Tibial nerve (tissue), 4 donors: Measurements from ENCODE around the gene PLSCR4. TPM values are rescaled to one million over a fixed set of nuclear protein-coding genes. Genes with fewer than 3 reads are reported as not detected.

Experiments
- DNase-seq, 2 donors: peaks; one replicate each; pipeline ENCODE4 v3.0.0-alpha.2; 2019; ENCODE audit warnings: low spot score in 2 of 2
- H3K27ac ChIP-seq, 4 donors: fragments of 200-600 bp; sonication (generic) in 3 of 4; one replicate each; pipeline ENCODE4 v1.5.1; 2017 to 2019; ENCODE audit warnings: mild to moderate bottlenecking in 1 of 4
- H3K27me3 ChIP-seq, 2 donors: fragments of 200-600 bp; sonication (generic) in 1 of 2; one replicate each; pipeline versions ENCODE4 v1.5.1 to v1.6.0; 2017 to 2019
- H3K36me3 ChIP-seq, 3 donors: fragments of 200-600 bp; sonication (generic); one replicate each; pipeline ENCODE4 v1.5.1; 2018 to 2019
- H3K4me1 ChIP-seq, 4 donors: fragments of 200-600 bp; sonication (generic) in 3 of 4; one replicate each; pipeline ENCODE4 v1.5.1; 2017 to 2019
- H3K4me3 ChIP-seq, 4 donors: fragments of 200-600 bp; sonication (generic) in 3 of 4; one replicate each; pipeline ENCODE4 v1.5.1; 2017 to 2019; ENCODE audit warnings: mild to moderate bottlenecking in 1 of 4, moderate library complexity in 1 of 4
- H3K9me3 ChIP-seq, 4 donors: fragments of 200-600 bp; sonication (generic) in 3 of 4; one replicate each; pipeline ENCODE4 v1.5.1; 2017 to 2019
- CTCF ChIP-seq, 5 experiments: fragments of 200-600 bp in 3 of 5; fragments of 450-650 bp in 2 of 5; sonication (generic) in 3 of 5; IDR thresholded peaks; one replicate each; pipeline ENCODE4 v1.5.1; 2016 to 2019; ENCODE audit warnings: antibody characterized with exemption in 5 of 5, mild to moderate bottlenecking in 3 of 5, moderate library complexity in 2 of 5
- EP300 ChIP-seq, 2 donors: sonication (generic); formaldehyde crosslinking; IDR thresholded peaks; one replicate each; pipeline ENCODE4 v1.6.1; 2017; ENCODE audit warnings: antibody characterized with exemption in 2 of 2, mild to moderate bottlenecking in 1 of 2
- POLR2A ChIP-seq, 2 donors: fragments of 450-650 bp; IDR thresholded peaks; one replicate each; pipeline ENCODE4 v1.6.1; 2017; ENCODE audit warnings: antibody characterized with exemption in 2 of 2, mild to moderate bottlenecking in 2 of 2, moderate library complexity in 2 of 2
- WGBS, 2 donors: methylation state at CpG; one replicate each; pipeline ENCODE4 v1.1.5; 2018; 5-methylcytosine and 5-hydroxymethylcytosine counted together
- total RNA-seq, 4 donors: library from RNA; depleted of rRNA; stranded (reverse); fragments of >200 nt; gene quantifications; one replicate each; pipeline ENCODE4 v1.1.0, GENCODE V29; 2016

The PLSCR4 gene
- total RNA-seq, 4 donors from 2014 or later, result 85.8 to 217 (median 128) TPM

- no peaks in the 10 kb centered on the region for H3K36me3 ChIP-seq
- H3K27ac ChIP-seq, result peak overlapping the region in 3 of 4 donors; percentile 9 to 77 (median 72)
- TF ChIP-seq EP300 (IDR thresholded peaks at IDR 0.05) (peak in 1 of 2 donors; percentile 85), CTCF (IDR thresholded peaks at IDR 0.05) (no peak), POLR2A (IDR thresholded peaks at IDR 0.05) (no peak)
- H3K4me3 ChIP-seq, result no peak overlapping the region
- no peaks in the 10 kb centered on the region for H3K27me3 ChIP-seq
- H3K9me3 ChIP-seq, result no peaks in the 10 kb centered on the region
- peaks cover 3 to 81% (median 18%) of the 10 kb centered on the region in 4 donors for H3K4me1 ChIP-seq
- peak in 1 of 2 donors; percentile 69 for DNase-seq
- WGBS, 2 donors, result 43 to 78% methylated on average over 2 of the region's 2 CpGs
These were observed 27.2 kb upstream of the PLSCR4 start for GRCh38 chr3:146277953-146278631.

- DNase-seq, result no peak
- Histone ChIP-seq H3K36me3 (no peaks in the 10 kb centered on the region), H3K27ac (peak overlapping the region; percentile 11 to 95 (median 68)), H3K4me1 (peaks cover 3 to 72% (median 18%) of the 10 kb centered on the region in 4 donors), H3K9me3 (no peaks in the 10 kb centered on the region), H3K4me3 (no peak overlapping the region), H3K27me3 (no peaks in the 10 kb centered on the region)
- TF ChIP-seq CTCF (IDR thresholded peaks at IDR 0.05) (no peak), EP300 (IDR thresholded peaks at IDR 0.05) (no peak), POLR2A (IDR thresholded peaks at IDR 0.05) (no peak)
- WGBS, 2 donors, result 84 to 92% methylated on average over 3 of the region's 3 CpGs
These were observed 24.6 kb upstream of the PLSCR4 start for GRCh38 chr3:146275476-146275875.

- TF ChIP-seq POLR2A (IDR thresholded peaks at IDR 0.05), result no peak
- TF ChIP-seq EP300 (IDR thresholded peaks at IDR 0.05), result peak; percentile 64 to 74
- peak in 1 of 5 experiments; percentile 13 for TF ChIP-seq CTCF (IDR thresholded peaks at IDR 0.05)
- DNase-seq, result no peak
- H3K4me3 ChIP-seq, result no peak overlapping the region
- no peaks in the 10 kb centered on the region for H3K9me3 ChIP-seq
- H3K27me3 ChIP-seq, result no peaks in the 10 kb centered on the region
- no peaks in the 10 kb centered on the region for H3K36me3 ChIP-seq
- H3K27ac ChIP-seq, result peak overlapping the region; percentile 50 to 95 (median 82)
- 9 to 18% methylated on average over 1 of the region's 1 CpG for WGBS, 2 donors
- H3K4me1 ChIP-seq, result peaks cover 3 to 66% (median 18%) of the 10 kb centered on the region in 4 donors
These were observed 23.9 kb upstream of the PLSCR4 start for GRCh38 chr3:146274833-146275232.

- DNase-seq, result no peak
- no peak for TF ChIP-seq EP300 (IDR thresholded peaks at IDR 0.05)
- TF ChIP-seq CTCF (IDR thresholded peaks at IDR 0.05), result no peak
- TF ChIP-seq POLR2A (IDR thresholded peaks at IDR 0.05), result no peak
- H3K4me1 ChIP-seq, result peaks cover 3 to 56% (median 16%) of the 10 kb centered on the region in 4 donors
These were observed 23.0 kb upstream of the PLSCR4 start for GRCh38 chr3:146273721-146274407.

GRCh38 chr3:146271180-146271579 lies 20.3 kb upstream of the PLSCR4 start:
- H3K4me3 ChIP-seq, result no peak overlapping the region
- H3K4me1 ChIP-seq, result peaks cover 3 to 31% (median 10%) of the 10 kb centered on the region in 4 donors
- no peak for DNase-seq
- H3K9me3 ChIP-seq, result no peaks in the 10 kb centered on the region
- no peak overlapping the region for H3K27ac ChIP-seq
- TF ChIP-seq CTCF (IDR thresholded peaks at IDR 0.05), result no peak
- TF ChIP-seq POLR2A (IDR thresholded peaks at IDR 0.05), result no peak
- TF ChIP-seq EP300 (IDR thresholded peaks at IDR 0.05), result no peak
- no peaks in the 10 kb centered on the region for H3K36me3 ChIP-seq
- no peaks in the 10 kb centered on the region for H3K27me3 ChIP-seq

More at GRCh38 chr3:146273721-146274407, 23.0 kb upstream of the PLSCR4 start:
- H3K9me3 ChIP-seq, result no peaks in the 10 kb centered on the region
- no peaks in the 10 kb centered on the region for H3K36me3 ChIP-seq
- H3K27ac ChIP-seq, result peak overlapping the region; percentile 28 to 95 (median 65)
- H3K27me3 ChIP-seq, result no peaks in the 10 kb centered on the region
- WGBS, 2 donors, result 57 to 77% methylated on average over 6 of the region's 6 CpGs
- no peak overlapping the region for H3K4me3 ChIP-seq
